HEK293 (cell line): ENCODE data around the gene SCAF4.
A peak's percentile ranks its signal among the peaks of the same experiment; 100 is the strongest.

Source experiments
- CTCF ChIA-PET: fragments of 350-600 bp; formaldehyde crosslinking; extraction: SDS; loops from one replicate; lab custom pipeline; 2021; ENCODE audit warnings: antibody characterized with exemption; lab: Yijun Ruan, JAX
- POLR2A ChIA-PET: fragments of 300-600 bp; formaldehyde crosslinking; extraction: SDS; loops from one replicate; lab custom pipeline; 2020; ENCODE audit warnings: antibody characterized with exemption, inconsistent platforms; lab: Yijun Ruan, JAX
- H3K27ac ChIP-seq: fragments of 200-500 bp; sonication (Bioruptor generic); 2 replicates; pipeline ENCODE4 v1.5.1; 2014; ENCODE audit warnings: low read depth, low read length, control low read depth, inconsistent platforms; ENCODE audit errors: extremely low read depth
- H3K36me3 ChIP-seq, 2 experiments: fragments of 200-500 bp in 1 of 2; sonication (Bioruptor generic) in 1 of 2; 1 replicate in 1 of 2; 2 replicates in 1 of 2; pipeline ENCODE4 v1.5.1; 2014 to 2017; ENCODE audit warnings: inconsistent platforms in 2 of 2, low read length in 2 of 2; ENCODE audit not compliant: control insufficient read depth in 2 of 2, insufficient read depth in 1 of 2
- H3K4me1 ChIP-seq: fragments of 200-500 bp; sonication (Bioruptor generic); 2 replicates; pipeline ENCODE4 v1.5.1; 2014; ENCODE audit warnings: mild to moderate bottlenecking, low read length, inconsistent platforms; ENCODE audit not compliant: control insufficient read depth, insufficient read depth
- H3K4me3 ChIP-seq: 2 replicates; pipeline ENCODE4 v1.5.1; 2011; ENCODE audit warnings: low read depth, mild to moderate bottlenecking, control low read depth, low read length, moderate library complexity
- H3K9me3 ChIP-seq: fragments of 200-500 bp; sonication (Bioruptor generic); 2 replicates; pipeline ENCODE4 v1.5.1; 2014; ENCODE audit warnings: low read depth, low read length, inconsistent platforms; ENCODE audit not compliant: control insufficient read depth, insufficient read depth
- BCL11A ChIP-seq: fragments of 450-650 bp; formaldehyde crosslinking; IDR thresholded peaks from 2 replicates; pipeline ENCODE4 v1.5.1; 2016; ENCODE audit warnings: low read depth, missing biosample characterization, missing genetic modification characterization
- BCL6B ChIP-seq: fragments of 450-650 bp; formaldehyde crosslinking; IDR thresholded peaks from 2 replicates; pipeline ENCODE4 v1.5.1; 2017; ENCODE audit warnings: missing biosample characterization, missing genetic modification characterization
- EGR2 ChIP-seq: fragments of 450-650 bp; formaldehyde crosslinking; IDR thresholded peaks from 2 replicates; pipeline ENCODE4 v1.5.1; 2016; ENCODE audit warnings: low read depth, missing biosample characterization, missing genetic modification characterization
- KLF9 ChIP-seq: fragments of 450-650 bp; formaldehyde crosslinking; IDR thresholded peaks from 2 replicates; pipeline ENCODE4 v1.5.1; 2016; ENCODE audit warnings: missing biosample characterization, missing genetic modification characterization, low read depth
- PATZ1 ChIP-seq: fragments of 450-650 bp; formaldehyde crosslinking; IDR thresholded peaks from 2 replicates; pipeline ENCODE4 v1.5.1; 2016; ENCODE audit warnings: missing biosample characterization, missing genetic modification characterization
- RBAK ChIP-seq: fragments of 450-650 bp; formaldehyde crosslinking; IDR thresholded peaks from 2 replicates; pipeline ENCODE4 v1.5.1; 2016; ENCODE audit warnings: missing biosample characterization, missing genetic modification characterization
- TCF7L2 ChIP-seq: IDR thresholded peaks from 2 replicates; pipeline ENCODE4 v1.6.1; 2011; ENCODE audit warnings: low read depth, mild to moderate bottlenecking, inconsistent platforms, low read length, moderate library complexity, borderline replicate concordance
- YY2 ChIP-seq: fragments of 450-650 bp; formaldehyde crosslinking; IDR thresholded peaks from 2 replicates; pipeline ENCODE4 v1.5.1; 2016; ENCODE audit warnings: missing biosample characterization, missing genetic modification characterization
- ZBTB10 ChIP-seq: fragments of 450-650 bp; formaldehyde crosslinking; IDR thresholded peaks from 2 replicates; pipeline ENCODE4 v1.5.1; 2016; ENCODE audit warnings: missing biosample characterization, missing genetic modification characterization
- ZBTB17 ChIP-seq: fragments of 450-650 bp; formaldehyde crosslinking; IDR thresholded peaks from 2 replicates; pipeline ENCODE4 v1.5.1; 2016; ENCODE audit warnings: missing biosample characterization, missing genetic modification characterization
- ZBTB20 ChIP-seq: fragments of 450-650 bp; formaldehyde crosslinking; IDR thresholded peaks from 2 replicates; pipeline ENCODE4 v1.5.1; 2016; ENCODE audit warnings: missing biosample characterization, missing genetic modification characterization
- ZBTB21 ChIP-seq: fragments of 450-650 bp; formaldehyde crosslinking; IDR thresholded peaks from 2 replicates; pipeline ENCODE4 v1.5.1; 2017; ENCODE audit warnings: missing biosample characterization, missing genetic modification characterization
- ZNF10 ChIP-seq: fragments of 450-650 bp; formaldehyde crosslinking; IDR thresholded peaks from 2 replicates; pipeline ENCODE4 v1.5.1; 2017; ENCODE audit warnings: missing biosample characterization, missing genetic modification characterization
- ZNF169 ChIP-seq: fragments of 450-650 bp; formaldehyde crosslinking; IDR thresholded peaks from 2 replicates; pipeline ENCODE4 v1.5.1; 2016; ENCODE audit warnings: missing biosample characterization, missing genetic modification characterization
- ZNF248 ChIP-seq: fragments of 450-650 bp; formaldehyde crosslinking; IDR thresholded peaks from 2 replicates; pipeline ENCODE4 v1.5.1; 2017; ENCODE audit warnings: missing biosample characterization, missing genetic modification characterization
- ZNF292 ChIP-seq: fragments of 450-650 bp; formaldehyde crosslinking; IDR thresholded peaks from 2 replicates; pipeline ENCODE4 v1.5.1; 2016; ENCODE audit warnings: low read depth, missing biosample characterization, missing genetic modification characterization, borderline replicate concordance
- ZNF335 ChIP-seq: fragments of 450-650 bp; formaldehyde crosslinking; conservative IDR thresholded peaks from 2 replicates; pipeline ENCODE4 v1.5.1; 2016; ENCODE audit warnings: missing biosample characterization, missing genetic modification characterization
- ZNF394 ChIP-seq: fragments of 450-650 bp; formaldehyde crosslinking; IDR thresholded peaks from 2 replicates; pipeline ENCODE4 v1.5.1; 2016; ENCODE audit warnings: missing biosample characterization, missing genetic modification characterization, mild to moderate bottlenecking, moderate library complexity, borderline replicate concordance
- ZNF610 ChIP-seq: fragments of 450-650 bp; formaldehyde crosslinking; IDR thresholded peaks from 2 replicates; pipeline ENCODE4 v1.5.1; 2016; ENCODE audit warnings: missing biosample characterization, missing genetic modification characterization, borderline replicate concordance
- ZNF629 ChIP-seq: fragments of 450-650 bp; formaldehyde crosslinking; IDR thresholded peaks from 2 replicates; pipeline ENCODE4 v1.5.1; 2017; ENCODE audit warnings: missing biosample characterization, missing genetic modification characterization
- TF ChIP-seq, protein P1 (sequence below): fragments of 450-650 bp; formaldehyde crosslinking; IDR thresholded peaks from 2 replicates; pipeline ENCODE4 v1.5.1; 2016; ENCODE audit warnings: missing biosample characterization, missing genetic modification characterization
- TF ChIP-seq, protein P2 (sequence below): fragments of 450-650 bp; formaldehyde crosslinking; conservative IDR thresholded peaks from 2 replicates; pipeline ENCODE4 v1.5.1; 2016; ENCODE audit warnings: low read depth, missing biosample characterization, missing genetic modification characterization

SCAF4 gene

GRCh38 chr21:31659536-31660258, 72.2 kb downstream of the SCAF4 start, which contains the start of gene SOD1 (continued):
- no peak; the same call in none of the 2 replicates for TF ChIP-seq ZNF10 (tag by site-specific recombination)
- TF ChIP-seq BCL11A: no peak
- no peak for TF ChIP-seq ZNF292
- no peak for TF ChIP-seq TCF7L2
- no peak for TF ChIP-seq YY2 (tag by site-specific recombination)
- TF ChIP-seq ZNF610: peak; percentile 61; the same call in 1 of the 2 replicates
- no peak for TF ChIP-seq BCL6B (tag by site-specific recombination)
- peak; percentile 63 for TF ChIP-seq EGR2 (tag by site-specific recombination)
- no peak for TF ChIP-seq ZNF169 (tag by site-specific recombination)
- TF ChIP-seq, all 188 proteins: peak for 61

GRCh38 chr21:31659286-31659535, 72.7 kb downstream of the SCAF4 start:
- CTCF ChIA-PET: no interaction called here
- Histone ChIP-seq H3K9me3 (no peaks in the 10 kb centered on the region), H3K27ac (no peak overlapping the region), H3K4me3 (peak overlapping the region; percentile 89), H3K4me1 (0 out of 2 replicates have a peak, but pooled peaks cover 2% of the 10 kb centered on the region), H3K36me3 (peaks cover 11 to 21% of the 10 kb centered on the region in 2 experiments; a peak in 2 of 3 replicates)
- POLR2A ChIA-PET: no interaction called here
- TF ChIP-seq ZNF394 (tag by site-specific recombination) (no peak), PATZ1 (tag by site-specific recombination) (peak; percentile 94; the same call in 1 of the 2 replicates), ZBTB10 (tag by site-specific recombination) (peak; percentile 98), ZNF335 (peak; percentile 72), ZNF248 (tag by site-specific recombination) (no peak), ZNF629 (tag by site-specific recombination) (peak; percentile 86; the same call in 1 of the 2 replicates), KLF9 (tag by site-specific recombination) (peak; percentile 78; the same call in 1 of the 2 replicates), ZBTB20 (tag by site-specific recombination) (peak; percentile 97), RBAK (tag by site-specific recombination) (peak; percentile 82; the same call in 1 of the 2 replicates), ZBTB21 (tag by site-specific recombination) (peak; percentile 96), ZBTB17 (tag by site-specific recombination) (0 out of 2 replicates have a peak, but pooled peaks have one; percentile 49)
- TF ChIP-seq, protein P1, sequence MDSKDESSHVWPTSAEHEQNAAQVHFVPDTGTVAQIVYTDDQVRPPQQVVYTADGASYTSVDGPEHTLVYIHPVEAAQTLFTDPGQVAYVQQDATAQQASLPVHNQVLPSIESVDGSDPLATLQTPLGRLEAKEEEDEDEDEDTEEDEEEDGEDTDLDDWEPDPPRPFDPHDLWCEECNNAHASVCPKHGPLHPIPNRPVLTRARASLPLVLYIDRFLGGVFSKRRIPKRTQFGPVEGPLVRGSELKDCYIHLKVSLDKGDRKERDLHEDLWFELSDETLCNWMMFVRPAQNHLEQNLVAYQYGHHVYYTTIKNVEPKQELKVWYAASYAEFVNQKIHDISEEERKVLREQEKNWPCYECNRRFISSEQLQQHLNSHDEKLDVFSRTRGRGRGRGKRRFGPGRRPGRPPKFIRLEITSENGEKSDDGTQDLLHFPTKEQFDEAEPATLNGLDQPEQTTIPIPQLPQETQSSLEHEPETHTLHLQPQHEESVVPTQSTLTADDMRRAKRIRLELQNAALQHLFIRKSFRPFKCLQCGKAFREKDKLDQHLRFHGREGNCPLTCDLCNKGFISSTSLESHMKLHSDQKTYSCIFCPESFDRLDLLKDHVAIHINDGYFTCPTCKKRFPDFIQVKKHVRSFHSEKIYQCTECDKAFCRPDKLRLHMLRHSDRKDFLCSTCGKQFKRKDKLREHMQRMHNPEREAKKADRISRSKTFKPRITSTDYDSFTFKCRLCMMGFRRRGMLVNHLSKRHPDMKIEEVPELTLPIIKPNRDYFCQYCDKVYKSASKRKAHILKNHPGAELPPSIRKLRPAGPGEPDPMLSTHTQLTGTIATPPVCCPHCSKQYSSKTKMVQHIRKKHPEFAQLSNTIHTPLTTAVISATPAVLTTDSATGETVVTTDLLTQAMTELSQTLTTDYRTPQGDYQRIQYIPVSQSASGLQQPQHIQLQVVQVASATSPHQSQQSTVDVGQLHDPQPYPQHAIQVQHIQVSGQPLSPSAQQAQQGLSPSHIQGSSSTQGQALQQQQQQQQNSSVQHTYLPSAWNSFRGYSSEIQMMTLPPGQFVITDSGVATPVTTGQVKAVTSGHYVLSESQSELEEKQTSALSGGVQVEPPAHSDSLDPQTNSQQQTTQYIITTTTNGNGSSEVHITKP (tag by site-specific recombination): peak; percentile 97
- TF ChIP-seq, protein P2, sequence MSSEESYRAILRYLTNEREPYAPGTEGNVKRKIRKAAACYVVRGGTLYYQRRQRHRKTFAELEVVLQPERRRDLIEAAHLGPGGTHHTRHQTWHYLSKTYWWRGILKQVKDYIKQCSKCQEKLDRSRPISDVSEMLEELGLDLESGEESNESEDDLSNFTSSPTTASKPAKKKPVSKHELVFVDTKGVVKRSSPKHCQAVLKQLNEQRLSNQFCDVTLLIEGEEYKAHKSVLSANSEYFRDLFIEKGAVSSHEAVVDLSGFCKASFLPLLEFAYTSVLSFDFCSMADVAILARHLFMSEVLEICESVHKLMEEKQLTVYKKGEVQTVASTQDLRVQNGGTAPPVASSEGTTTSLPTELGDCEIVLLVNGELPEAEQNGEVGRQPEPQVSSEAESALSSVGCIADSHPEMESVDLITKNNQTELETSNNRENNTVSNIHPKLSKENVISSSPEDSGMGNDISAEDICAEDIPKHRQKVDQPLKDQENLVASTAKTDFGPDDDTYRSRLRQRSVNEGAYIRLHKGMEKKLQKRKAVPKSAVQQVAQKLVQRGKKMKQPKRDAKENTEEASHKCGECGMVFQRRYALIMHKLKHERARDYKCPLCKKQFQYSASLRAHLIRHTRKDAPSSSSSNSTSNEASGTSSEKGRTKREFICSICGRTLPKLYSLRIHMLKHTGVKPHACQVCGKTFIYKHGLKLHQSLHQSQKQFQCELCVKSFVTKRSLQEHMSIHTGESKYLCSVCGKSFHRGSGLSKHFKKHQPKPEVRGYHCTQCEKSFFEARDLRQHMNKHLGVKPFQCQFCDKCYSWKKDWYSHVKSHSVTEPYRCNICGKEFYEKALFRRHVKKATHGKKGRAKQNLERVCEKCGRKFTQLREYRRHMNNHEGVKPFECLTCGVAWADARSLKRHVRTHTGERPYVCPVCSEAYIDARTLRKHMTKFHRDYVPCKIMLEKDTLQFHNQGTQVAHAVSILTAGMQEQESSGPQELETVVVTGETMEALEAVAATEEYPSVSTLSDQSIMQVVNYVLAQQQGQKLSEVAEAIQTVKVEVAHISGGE (tag by site-specific recombination): no peak
